Putamen (tissue), 1 donor: Measurements from ENCODE around the gene MICAL2.
A peak's percentile ranks its signal among the peaks of the same experiment; 100 is the strongest.

Source experiments
- DNase-seq: peaks from one replicate; pipeline ENCODE4 v3.0.0-alpha.2; 2016; ENCODE audit warnings: low spot score

The MICAL2 gene

DNA sequence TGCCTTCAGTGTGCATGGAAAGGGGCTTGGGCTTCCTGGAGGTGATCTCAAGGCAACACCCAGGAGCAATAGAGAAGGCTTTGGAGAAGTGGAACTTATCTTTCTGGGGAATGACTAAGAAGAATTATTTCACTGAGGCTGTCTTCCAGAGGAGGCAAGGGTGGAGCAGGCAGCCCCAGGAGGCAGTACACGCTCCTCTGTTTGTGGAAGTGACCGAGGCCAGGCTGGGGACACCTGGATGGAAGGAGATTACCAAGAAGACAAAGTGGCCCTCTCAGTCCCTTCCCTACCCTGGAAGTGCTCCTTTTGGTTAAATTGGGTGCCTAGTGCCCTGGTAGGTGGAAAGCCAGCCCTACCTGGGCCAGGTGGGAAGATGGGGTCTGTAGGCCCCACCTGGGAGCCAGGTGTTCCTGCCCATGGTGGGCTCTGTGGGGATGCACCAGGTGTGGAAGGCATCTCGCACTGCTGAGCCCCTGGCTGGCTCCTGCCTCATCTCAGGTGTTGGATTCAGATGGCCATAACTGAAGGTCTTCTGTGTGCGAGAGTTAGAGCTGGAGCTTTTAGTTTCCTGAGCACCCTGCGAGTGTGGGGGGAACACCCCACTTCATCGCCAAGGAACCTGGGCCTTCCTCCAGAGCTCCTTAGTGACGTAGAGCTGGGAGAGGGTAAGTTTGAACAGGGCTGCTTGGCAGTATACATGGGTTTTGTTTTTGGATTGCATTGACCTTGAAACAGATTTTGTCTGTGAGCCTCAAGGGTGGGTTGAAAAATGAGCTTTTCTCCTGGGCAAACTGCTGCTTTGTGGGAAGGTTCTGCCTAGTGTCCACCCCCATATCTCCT, 46.1 kb downstream of the MICAL2 start:
- DNase-seq: no peak

DNA sequence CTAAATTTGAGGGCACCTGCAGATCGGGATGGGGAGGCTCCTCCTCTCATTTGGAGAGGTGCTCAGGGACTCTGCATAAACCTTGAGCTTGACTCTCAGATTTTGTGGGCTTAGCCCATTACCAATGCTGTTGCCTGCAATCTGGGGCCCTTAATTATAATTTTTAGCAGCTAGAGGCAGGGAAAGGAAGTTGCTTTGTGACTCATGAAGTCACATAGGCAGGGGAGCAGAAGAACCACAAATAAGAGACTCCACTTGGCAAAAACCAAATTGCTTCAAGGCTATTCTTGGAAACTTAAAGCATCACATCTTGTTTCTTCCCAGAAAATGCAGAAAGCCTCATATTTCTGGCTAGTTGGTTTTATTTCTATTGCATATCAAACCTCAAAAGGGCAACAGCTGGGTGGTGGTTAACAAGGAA, 46.9 kb downstream of the MICAL2 start:
- DNase-seq: no peak

DNA sequence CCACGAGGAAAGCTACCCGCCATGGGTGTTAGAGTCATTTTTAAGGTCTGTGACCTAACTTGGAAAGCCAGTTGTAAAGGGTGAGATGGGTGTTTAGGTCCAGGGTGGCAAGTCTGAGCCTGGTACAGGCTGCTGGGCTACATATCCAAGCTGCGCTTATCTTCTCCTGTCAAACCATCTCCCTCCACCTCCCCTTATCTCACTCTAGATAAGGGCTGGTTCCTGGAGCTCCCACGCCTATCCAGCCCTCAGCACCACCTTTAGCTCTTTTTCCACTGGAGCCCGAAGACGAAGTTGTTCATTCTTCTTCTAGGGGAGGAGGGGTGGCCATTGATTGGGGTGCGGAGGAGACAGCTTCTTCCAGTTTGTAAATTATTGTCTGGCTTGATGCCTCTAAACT, 48.5 kb downstream of the MICAL2 start:
- no peak for DNase-seq

DNA sequence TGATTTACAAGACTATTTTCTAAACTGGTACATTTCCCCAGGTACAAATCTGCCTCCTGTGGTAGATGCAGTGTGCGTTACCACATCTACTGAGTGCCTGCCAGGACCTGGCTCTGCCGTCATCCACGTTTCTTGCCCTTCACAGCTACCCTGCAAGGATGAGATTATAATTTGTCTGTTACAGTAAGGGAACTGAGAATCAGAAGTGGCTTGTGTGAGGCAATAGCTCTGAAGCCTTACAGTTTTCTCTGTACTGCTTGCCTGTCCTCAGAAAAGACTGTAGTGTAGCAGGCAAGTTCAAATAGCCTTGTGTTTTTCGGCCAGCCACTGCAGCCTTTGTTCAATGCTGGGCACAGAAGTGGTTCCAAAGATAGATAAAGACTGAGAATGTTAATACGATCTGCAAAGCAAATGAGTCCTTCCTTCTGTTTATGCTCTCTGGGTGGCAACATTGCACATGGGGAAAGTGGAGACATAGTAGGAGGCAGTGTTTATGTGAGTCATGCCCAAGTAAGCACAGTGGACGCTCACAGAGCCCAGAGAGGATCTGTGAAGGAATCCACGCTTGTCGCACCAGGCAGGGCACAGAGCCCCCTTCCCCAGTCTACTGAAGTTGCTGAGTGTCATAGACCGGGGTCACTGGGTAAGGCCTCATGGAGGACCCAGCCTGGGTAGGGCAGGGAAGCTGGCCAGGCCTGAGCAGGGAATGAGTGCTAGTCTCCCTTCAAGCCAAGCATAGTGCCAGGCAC, 49.1 kb downstream of the MICAL2 start:
- DNase-seq: peak; percentile 18

DNA sequence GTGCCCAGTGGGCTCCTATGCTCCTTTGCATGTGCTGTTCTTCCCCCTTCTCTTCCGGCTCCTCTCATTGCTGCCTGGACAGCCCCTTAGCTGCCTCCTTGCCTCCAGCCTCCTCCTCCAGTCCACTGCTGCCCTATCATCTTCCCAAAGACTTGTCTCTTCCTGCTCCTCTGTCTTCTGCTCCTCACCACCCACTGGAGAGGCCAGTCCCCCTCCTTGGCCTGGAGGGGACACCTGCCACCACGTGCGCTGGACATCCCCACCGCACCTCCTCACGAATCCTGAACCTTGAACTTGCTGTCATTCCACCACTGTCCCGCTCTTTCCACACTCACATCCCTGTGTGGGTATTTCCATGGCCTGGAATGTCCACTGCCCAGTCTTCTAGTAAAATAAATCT, 49.8 kb downstream of the MICAL2 start:
- DNase-seq: no peak

DNA sequence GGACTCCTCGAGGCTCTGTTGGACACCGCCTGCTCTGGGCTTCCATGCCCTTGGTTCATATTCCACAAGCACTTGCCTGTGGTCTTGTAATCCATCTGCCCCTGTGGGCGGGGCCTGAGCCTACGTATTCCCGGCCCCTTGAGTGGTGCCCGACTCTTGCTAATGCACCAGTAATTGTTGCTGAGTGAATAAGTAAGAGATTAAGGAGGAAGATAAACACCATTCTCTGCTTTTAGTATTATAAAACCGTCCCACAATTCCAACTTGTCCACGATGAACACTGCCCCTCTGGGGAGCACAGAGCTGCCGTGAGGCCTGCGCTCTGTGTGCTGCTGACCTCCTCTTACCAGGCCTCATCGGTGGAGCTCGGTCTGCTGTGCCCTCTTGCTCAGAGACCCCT, 50.3 kb downstream of the MICAL2 start:
- DNase-seq: no peak

DNA sequence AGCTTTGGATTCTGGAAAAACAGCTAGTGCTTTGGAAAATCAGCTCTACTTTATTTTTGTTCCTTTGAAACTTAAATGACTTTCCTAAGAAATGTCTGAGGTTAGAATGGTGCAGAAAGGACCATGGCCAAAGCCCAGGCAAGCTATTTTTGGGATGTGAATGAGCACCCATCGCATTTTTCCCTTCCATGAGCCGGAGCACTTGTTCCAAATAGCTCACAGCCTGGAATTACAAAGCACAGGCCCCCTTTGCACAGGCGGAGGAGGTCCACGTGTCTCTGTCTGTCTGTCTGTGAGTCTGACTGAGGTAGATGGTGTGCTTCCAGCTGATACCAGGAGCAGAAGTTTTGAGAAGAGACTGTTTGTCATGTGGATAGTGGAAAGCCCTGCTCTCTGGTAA, 50.7 kb downstream of the MICAL2 start:
- DNase-seq: no peak

DNA sequence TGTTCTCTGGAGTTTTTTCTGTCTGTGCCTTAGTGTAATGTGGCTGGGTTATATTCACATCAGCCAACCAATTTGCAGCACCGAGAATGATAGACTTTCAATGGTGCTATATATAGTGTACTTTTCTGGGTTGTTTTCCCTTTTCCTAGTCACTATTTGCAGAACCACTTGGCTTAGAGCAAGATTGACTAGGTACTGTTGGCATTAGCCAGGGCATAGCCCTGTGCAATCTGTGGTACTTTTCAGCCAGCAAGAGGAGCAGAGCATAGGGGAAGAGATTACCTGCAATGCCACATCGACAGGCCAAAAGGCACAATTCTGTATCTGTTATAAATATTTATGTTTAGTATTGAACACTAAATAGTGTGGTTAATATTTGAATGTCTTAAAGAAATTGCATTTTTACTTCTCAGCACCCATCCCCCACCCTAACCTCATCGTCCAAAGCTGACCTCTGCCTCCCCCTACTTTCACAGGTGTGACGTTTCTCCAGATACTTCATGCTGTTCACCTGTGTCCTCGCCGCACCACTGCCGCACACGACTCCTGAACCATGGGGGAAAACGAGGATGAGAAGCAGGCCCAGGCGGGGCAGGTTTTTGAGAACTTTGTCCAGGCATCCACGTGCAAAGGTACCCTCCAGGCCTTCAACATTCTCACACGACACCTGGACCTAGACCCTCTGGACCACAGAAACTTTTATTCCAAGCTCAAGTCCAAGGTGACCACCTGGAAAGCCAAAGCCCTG, 51.4 kb downstream of the MICAL2 start:
- no peak for DNase-seq

DNA sequence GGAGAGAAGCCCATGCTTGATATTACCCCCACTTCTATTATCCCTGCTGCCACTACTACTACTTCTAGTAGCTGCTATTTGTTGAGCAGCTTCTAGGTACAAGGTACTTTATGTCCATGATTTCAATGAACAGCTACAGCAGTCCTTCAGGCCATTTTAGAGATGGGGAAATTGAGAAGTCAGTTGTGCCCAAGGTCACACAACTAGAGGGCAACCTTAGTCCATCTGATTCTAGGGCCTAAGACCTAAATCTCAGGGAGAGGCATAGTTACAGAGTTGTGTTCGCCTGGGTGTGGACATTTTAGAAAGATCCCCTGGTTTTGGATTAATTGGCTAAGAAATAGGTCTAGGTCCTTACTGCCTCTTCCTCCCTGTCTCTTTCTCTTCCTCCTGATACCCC, 52.3 kb downstream of the MICAL2 start:
- DNase-seq: no peak

DNA sequence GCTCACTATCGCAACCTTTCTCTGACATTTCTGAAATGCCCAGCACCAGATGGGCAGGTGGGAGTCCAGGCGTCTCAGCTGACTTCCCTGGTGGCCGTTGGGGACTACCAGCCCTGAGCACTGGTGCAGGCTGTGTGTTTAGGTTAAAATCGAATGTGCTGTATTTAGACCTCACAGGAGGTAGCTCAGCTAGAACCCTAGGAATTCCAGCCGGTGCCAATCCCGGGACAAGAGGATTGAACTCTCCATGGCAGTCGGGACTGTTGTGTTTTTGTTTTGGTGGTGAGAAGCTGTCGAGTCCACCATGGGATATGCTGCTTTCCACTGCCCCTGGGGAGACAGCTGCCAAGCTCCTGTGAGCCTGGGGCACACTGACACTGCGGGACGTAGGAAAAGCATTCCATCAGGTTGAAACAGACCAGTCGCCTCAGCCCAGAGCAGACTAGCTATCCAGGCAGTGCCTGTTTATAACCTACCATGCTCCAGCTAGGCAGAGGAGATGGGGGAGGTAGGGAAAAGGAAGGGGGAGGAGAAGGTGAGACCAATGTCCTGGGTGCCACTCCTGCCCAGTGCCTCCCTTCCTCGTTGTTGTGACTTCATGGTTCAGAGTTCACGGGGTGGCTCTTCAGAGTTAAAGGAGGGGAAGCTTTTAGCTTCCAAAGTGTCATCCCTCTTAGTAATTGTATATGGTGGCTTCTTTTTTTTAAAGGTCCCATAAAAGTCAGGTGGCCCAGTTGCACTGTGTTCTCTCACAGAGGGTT, 53.0 kb downstream of the MICAL2 start:
- DNase-seq: no peak

DNA sequence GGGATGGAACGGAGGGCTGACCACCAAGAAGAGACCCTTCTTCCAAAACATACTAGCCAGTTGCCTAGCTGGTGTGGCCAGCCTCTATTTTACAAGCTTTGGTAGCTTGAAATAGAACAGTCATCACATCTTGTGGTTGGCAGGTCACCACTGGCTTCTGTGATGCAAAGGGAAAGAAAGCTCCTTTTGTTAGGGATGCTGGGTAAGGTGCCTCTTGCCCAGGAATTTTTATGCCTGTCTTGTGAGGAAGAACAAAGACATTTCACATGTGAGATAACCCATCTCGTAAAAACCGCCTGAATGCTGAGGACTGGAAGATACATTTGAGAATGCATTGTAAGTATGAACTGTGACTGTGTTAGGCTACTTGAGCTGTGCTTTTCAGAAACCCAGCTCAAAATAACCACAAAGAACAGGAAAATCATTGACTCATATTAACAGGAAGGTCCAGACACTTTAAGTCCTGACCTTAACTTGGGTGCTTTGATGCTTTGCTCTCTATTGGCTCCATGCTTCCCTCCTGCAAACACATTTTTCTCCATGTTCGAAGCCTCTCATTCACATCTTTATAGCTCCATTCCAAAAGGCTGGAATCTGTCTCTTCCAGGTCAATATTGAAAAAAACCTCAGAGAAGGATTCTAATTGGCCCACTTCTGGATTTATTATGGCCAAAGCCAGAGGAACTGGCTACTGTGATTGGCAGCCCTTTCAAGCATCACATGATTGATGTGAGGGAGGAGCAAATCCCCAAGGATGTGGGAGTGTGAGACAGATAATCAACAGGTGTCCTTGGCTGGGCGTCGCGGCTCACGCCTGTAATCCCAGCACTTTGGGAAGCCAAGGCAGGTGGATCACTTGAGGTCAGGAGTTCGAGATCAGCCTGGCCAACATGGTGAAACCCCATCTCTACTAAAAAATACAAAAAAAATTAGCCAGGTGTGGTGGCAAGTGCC, 53.9 kb downstream of the MICAL2 start:
- no peak for DNase-seq

DNA sequence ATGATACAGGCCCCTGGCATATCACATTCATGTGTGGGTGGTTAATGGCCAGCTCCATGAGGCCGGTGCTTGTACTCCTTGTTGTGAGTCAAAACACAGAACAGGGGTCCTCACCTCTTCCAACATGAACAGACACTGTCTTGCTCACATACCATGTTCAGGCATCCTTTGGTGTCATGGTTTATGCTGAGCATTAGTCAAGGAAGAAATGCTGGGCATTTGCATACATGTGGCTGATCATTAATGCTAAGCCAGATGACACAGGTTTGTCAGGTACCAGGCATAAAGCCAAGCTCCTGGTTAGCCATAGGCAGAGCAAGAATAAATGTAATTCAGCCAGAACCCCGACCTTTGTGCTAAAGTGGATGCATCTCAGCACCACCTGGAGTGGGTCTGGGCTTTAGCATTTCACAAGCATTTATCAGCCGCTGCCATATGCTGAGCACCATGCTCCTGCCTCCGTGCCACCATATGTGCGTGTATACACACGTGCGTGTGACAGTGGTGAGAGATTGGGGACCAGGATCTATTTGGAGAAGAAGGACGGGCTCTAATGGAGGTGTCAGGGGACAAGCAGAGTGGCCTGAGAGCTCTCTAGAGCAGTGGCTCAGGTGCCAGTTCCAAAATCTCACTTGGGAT, 55.0 kb downstream of the MICAL2 start:
- no peak for DNase-seq

DNA sequence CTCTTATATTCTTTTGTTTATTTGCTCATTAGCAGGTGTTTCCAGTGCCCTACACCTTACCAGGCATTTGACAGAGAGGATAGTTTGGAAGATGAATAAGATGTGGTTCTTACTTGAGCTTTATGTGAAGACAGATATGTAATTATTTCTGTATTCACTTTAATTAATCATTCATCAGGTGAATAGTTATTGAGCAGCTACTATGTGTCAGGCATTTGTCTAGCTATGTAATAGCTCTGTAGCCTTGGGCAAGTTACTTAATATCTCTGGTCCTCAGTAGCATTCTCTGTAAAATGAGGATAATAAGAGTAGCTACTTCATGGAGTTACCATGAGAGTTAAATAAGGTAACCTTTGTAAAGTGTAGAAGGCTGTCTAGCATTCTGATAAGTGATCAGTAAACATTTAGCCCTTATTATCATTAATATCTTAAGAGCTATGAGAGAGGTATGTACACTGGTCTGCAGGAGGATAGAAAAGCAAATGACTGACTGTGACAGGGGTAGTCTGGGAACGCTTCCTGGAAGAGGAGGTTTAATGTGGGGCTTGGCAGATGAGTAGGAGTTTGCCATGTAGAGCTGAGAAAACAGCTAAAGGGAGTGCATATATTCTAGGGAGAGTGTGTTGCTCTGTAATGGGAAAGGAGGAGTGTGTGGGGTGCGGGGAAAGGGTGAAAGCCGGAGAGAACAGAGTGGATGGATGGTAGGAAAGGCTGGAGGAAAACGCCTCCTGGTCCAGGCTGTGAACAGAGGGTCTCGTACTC, 56.1 kb downstream of the MICAL2 start:
- no peak for DNase-seq

DNA sequence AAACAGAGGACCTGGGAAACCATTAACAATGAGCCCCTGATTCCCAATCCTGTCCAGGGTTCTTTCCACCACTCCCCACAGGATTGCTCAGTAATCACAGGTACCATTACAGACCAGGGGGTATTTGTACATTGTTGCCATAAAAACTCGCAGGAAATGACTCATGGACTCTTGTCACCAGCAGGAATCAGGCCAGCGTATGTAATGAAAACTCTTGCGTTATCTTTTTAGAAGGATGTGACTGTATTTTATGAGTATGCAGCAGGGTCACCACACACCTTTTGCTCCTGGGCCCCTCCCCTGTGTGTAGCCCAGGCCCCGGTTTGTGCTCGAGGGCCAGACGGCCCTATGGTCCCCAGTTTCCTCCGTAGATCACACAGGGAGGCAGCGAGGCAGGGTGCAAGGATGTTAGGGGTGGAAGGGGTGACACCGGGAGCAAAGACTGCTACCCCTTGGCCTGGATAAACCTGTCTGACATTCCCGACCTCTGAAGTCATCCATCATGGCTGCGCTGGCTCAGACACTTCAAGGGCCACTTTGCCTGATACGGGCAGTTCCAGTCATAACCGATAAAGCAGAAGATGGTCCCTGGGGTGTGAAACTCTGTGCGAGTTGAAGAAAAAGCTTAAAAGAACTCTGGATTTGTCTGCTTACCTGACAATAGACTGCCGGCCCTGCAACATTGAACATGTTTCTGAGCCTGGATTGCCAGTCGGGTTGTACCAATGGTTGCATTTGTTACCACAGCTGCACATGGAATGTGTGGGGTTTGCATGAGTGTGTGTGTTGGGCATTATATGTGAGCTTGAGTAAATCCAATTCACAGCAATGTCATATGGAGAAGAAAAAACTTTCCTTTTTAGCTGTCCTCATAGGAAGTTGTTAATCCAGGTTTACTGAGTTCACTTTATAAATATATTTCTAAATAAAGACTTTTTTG, 56.9 kb downstream of the MICAL2 start:
- no peak for DNase-seq

DNA sequence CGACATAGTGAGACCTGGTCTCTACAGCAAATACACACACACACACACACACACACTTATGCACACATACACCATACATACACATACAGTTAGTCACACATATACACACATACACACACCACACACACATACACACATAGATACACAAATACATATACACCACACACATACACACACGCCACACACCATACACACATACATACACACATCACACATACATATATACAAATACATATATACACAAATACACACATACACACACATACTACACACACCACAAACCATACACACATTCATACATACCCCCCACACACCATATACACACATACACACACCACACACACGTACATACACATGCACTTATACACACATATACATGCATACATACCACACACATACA, 57.7 kb downstream of the MICAL2 start:
- no peak for DNase-seq

DNA sequence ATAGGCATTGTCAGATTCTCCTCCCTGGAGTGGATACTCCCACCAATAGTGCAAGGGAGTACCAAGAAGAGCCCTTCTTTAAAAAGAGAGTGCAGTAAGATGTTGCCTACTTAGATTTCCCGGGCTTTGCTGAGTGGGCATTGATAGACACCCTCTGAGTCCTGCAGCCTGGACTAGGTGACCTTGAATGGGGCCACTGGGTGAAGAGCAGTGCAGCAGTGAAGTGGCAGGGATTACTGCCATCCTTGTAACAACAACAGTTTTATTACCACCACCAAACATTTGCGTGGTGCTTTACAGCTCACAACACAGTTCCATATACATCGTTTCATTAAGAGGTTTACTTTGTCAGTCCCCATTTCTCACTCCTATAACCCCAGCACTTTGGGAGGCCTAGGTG, 59.4 kb downstream of the MICAL2 start:
- no peak for DNase-seq

DNA sequence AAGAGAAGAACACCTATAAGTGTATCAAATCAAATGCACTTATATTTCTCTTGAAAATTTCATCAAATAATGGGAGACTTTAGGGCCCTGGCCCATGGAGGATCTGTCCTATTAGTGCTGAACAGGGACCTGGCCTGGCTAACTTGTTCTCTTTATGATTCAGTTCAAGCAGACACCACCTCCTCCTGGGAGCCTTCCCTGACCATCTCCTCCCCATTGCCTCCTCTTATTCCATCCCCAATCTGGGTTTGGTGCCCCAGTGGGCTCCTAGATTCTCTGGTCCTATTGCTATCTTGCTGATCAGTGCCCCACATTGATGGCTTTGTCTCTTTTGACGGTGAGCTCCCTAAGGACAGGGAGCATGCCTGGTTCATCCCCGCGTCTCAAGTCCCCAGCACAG, 60.1 kb downstream of the MICAL2 start:
- no peak for DNase-seq

DNA sequence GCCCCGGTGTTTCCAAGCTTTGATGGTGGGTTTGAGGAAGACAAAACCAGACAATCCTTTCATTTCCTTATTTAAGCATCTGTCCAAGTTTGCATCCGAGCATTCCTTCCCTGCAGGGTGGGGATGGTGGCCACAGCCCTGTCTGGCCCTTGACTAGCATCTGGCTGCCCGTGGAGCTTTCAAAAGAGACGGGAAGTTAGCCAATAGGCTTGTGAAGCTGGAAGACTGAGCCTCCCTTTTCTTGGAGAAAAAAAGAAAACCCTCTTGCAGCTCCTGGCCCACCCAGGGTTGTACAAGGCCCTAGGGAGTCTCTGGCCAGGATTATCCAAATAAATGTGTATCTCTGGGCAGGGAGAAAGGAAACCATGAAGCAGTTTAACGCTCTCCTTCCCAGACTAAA, 60.6 kb downstream of the MICAL2 start:
- DNase-seq: no peak
